ENCODE data around the gene S100A12. TPM values are rescaled to one million over a fixed set of nuclear protein-coding genes. Genes with fewer than 3 reads are reported as not detected.

S100A12 gene
- total RNA-seq, 4 donors from 2014 or later, result 2.2 to 2.9 TPM; not detected in 2

DNA sequence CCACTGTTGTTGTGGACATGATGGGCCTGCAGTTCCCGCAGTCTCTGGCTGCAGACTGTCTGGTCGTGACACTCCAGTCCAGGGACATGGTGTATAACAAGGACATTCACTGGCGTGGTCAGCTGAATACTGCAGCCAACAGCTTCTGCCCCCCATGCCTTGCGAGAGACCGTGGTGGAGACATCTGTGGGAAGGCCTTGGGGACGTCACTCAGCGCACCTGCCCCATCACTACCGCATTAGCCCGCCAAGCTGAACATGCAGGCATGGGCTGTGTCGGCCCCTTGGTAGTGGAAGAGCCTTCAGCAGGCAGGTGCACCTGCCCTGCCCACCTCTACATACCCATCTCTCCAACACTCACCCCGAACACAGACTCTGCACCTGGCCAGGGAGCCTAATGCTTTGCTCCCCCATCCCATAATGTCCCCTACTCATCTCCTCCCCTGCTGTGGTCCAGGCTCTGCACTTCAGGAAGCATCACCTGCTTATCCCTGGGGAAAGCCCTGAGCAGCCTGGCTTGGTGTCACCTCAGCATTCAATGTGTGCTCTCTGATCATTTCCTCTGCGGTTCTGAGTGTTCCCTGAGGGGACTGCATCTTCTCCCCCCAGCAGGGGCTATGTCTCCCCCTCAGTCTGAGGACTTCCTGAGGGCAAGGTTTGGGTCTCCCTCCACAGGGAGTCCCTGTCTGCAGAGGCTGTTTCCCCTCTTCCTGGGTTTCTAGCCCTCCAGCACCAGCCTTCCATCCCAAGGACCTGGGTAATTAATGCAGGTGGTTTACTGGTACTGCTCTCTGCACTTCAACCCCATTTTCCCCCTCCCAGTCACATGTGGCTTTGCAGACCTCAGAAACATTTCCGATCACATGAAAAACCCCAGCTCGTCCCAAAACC, 30.0 kb downstream of the S100A12 start:
- no peak for DNase-seq
- intact Hi-C loops (cut with DNase I; ENCODE audit: low total_unique reads) (no loop called here), in situ Hi-C loops (cut with MboI; ENCODE audit: low sequenced_read_pairs in 4 of 4) (no loop called here)
- Histone ChIP-seq H3K27me3 (peaks cover 3 to 27% (median 8%) of the 10 kb centered on the region in 3 donors), H3K27ac (no peak overlapping the region), H3K36me3 (no peaks in the 10 kb centered on the region), H3K4me1 (no peaks in the 10 kb centered on the region), H3K4me3 (no peak overlapping the region), H3K9me3 (no peaks in the 10 kb centered on the region)
- no peak for TF ChIP-seq POLR2A (IDR thresholded peaks at IDR 0.05)
- TF ChIP-seq, protein P1, sequence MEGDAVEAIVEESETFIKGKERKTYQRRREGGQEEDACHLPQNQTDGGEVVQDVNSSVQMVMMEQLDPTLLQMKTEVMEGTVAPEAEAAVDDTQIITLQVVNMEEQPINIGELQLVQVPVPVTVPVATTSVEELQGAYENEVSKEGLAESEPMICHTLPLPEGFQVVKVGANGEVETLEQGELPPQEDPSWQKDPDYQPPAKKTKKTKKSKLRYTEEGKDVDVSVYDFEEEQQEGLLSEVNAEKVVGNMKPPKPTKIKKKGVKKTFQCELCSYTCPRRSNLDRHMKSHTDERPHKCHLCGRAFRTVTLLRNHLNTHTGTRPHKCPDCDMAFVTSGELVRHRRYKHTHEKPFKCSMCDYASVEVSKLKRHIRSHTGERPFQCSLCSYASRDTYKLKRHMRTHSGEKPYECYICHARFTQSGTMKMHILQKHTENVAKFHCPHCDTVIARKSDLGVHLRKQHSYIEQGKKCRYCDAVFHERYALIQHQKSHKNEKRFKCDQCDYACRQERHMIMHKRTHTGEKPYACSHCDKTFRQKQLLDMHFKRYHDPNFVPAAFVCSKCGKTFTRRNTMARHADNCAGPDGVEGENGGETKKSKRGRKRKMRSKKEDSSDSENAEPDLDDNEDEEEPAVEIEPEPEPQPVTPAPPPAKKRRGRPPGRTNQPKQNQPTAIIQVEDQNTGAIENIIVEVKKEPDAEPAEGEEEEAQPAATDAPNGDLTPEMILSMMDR (IDR thresholded peaks at IDR 0.05 in 4 of 5, conservative IDR thresholded peaks at IDR 0.05 in 1 of 5), result no peak
- ATAC-seq, result no peak

DNA sequence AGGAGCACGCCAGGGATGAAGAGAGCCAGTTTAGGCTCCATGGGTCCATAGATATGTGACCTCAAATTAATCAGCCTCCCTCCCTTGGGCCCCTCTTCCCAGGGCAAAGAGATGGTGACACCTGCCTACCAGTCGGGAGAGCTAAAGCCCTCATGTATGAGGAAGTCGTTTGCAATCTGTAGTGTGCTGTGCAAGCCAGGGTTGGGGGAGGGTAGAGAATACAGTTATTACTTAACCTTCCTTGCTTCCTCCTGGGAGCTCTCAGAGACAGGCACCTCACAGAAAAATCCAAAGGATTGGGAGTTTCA, 30.7 kb downstream of the S100A12 start:
- Histone ChIP-seq H3K36me3 (no peaks in the 10 kb centered on the region), H3K27me3 (peaks cover 3 to 27% (median 8%) of the 10 kb centered on the region in 3 donors), H3K27ac (no peak overlapping the region), H3K4me1 (no peaks in the 10 kb centered on the region), H3K4me3 (no peak overlapping the region), H3K9me3 (no peaks in the 10 kb centered on the region)
- intact Hi-C loops (cut with DNase I; ENCODE audit: low total_unique reads) (no loop called here), in situ Hi-C loops (cut with MboI; ENCODE audit: low sequenced_read_pairs in 4 of 4) (no loop called here)
- DNase-seq, result no peak
- TF ChIP-seq, protein P1 (IDR thresholded peaks at IDR 0.05 in 4 of 5, conservative IDR thresholded peaks at IDR 0.05 in 1 of 5), result no peak
- TF ChIP-seq POLR2A (IDR thresholded peaks at IDR 0.05), result no peak
- ATAC-seq, result no peak

- ATAC-seq, result no peak
- H3K4me3 ChIP-seq, result no peak overlapping the region
- H3K4me1 ChIP-seq, result no peaks in the 10 kb centered on the region
- H3K36me3 ChIP-seq, result no peaks in the 10 kb centered on the region
- no peaks in the 10 kb centered on the region for H3K9me3 ChIP-seq
- in situ Hi-C loops (cut with MboI; ENCODE audit: low sequenced_read_pairs in 4 of 4) (no loop called here), intact Hi-C loops (cut with DNase I; ENCODE audit: low total_unique reads) (no loop called here)
- TF ChIP-seq POLR2A (IDR thresholded peaks at IDR 0.05), result no peak
- TF ChIP-seq, protein P1 (IDR thresholded peaks at IDR 0.05 in 4 of 5, conservative IDR thresholded peaks at IDR 0.05 in 1 of 5), result no peak
- peaks cover 2 to 22% (median 5%) of the 10 kb centered on the region in 3 donors for H3K27me3 ChIP-seq
- no peak overlapping the region for H3K27ac ChIP-seq
- DNase-seq, result no peak
Measured at GRCh38 chr1:153343811-153344717, 31.4 kb downstream of the S100A12 start.

GRCh38 chr1:153343040-153343681, 32.3 kb downstream of the S100A12 start:
- H3K27me3 ChIP-seq, result peaks cover 0 to 15% (median 5%) of the 10 kb centered on the region in 3 donors
- intact Hi-C loops (cut with DNase I; ENCODE audit: low total_unique reads), result no loop called here
- no peak overlapping the region for H3K4me3 ChIP-seq
- TF ChIP-seq, protein P1 (IDR thresholded peaks at IDR 0.05 in 4 of 5, conservative IDR thresholded peaks at IDR 0.05 in 1 of 5), result no peak
- no peak for TF ChIP-seq POLR2A (IDR thresholded peaks at IDR 0.05)
- DNase-seq (no peak), ATAC-seq (no peak)
- H3K27ac ChIP-seq, result no peak overlapping the region
- H3K4me1 ChIP-seq, result no peaks in the 10 kb centered on the region
- no peaks in the 10 kb centered on the region for H3K9me3 ChIP-seq
- no peaks in the 10 kb centered on the region for H3K36me3 ChIP-seq
- in situ Hi-C loops (cut with MboI; ENCODE audit: low sequenced_read_pairs in 4 of 4), result no loop called here
